GM06990 (cell line): ENCODE data around the gene FKBP2.

ENCODE experiments used
- DNase-seq: peaks from one replicate; pipeline ENCODE4 v3.0.0-alpha.2; 2011; ENCODE audit not compliant: insufficient read length; ENCODE audit errors: extremely low read depth
- H3K27me3 ChIP-seq: replicated peaks from 2 replicates; pipeline ENCODE4 v1.6.0; 2011; ENCODE audit warnings: low read length; ENCODE audit not compliant: control insufficient read depth, insufficient read depth
- H3K36me3 ChIP-seq: 2 replicates; pipeline ENCODE4 v1.5.1; 2011; ENCODE audit warnings: low read length; ENCODE audit not compliant: control insufficient read depth, insufficient read depth
- H3K4me3 ChIP-seq: replicated peaks from 2 replicates; pipeline ENCODE4 v1.5.1; 2011; ENCODE audit warnings: low read depth, mild to moderate bottlenecking, control low read depth, low read length
- TF ChIP-seq, protein P1 (sequence below): IDR thresholded peaks from 2 replicates; pipeline ENCODE4 v1.5.1; 2011; ENCODE audit warnings: low read length, control low read depth, mild to moderate bottlenecking, inconsistent platforms; ENCODE audit not compliant: insufficient read depth, poor library complexity, severe bottlenecking

FKBP2 gene

DNA sequence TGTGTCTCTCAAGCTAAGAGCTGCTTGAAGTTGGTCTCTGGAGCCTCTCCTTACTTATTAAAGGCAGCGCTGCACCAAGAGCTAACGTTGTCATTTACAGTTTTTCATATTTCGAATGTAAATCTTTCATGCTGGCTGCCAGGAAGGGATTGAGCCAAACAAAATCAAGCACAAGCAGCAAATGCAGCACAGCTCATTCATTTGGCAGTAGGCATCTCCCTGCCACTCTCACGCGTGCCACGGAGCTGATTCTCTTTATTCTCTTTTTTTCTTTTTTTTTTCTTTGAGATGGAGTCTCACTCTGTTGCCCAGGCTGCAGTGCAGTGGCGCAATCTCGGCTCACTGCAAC is 8.0 kb upstream of the FKBP2 start:
- Histone ChIP-seq H3K27me3 (no peaks in the 10 kb centered on the region), H3K4me3 (no peak overlapping the region), H3K36me3 (no peaks in the 10 kb centered on the region; the same call in none of the 2 replicates)
- no peak for DNase-seq
- TF ChIP-seq, protein P1, sequence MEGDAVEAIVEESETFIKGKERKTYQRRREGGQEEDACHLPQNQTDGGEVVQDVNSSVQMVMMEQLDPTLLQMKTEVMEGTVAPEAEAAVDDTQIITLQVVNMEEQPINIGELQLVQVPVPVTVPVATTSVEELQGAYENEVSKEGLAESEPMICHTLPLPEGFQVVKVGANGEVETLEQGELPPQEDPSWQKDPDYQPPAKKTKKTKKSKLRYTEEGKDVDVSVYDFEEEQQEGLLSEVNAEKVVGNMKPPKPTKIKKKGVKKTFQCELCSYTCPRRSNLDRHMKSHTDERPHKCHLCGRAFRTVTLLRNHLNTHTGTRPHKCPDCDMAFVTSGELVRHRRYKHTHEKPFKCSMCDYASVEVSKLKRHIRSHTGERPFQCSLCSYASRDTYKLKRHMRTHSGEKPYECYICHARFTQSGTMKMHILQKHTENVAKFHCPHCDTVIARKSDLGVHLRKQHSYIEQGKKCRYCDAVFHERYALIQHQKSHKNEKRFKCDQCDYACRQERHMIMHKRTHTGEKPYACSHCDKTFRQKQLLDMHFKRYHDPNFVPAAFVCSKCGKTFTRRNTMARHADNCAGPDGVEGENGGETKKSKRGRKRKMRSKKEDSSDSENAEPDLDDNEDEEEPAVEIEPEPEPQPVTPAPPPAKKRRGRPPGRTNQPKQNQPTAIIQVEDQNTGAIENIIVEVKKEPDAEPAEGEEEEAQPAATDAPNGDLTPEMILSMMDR = no peak

DNA sequence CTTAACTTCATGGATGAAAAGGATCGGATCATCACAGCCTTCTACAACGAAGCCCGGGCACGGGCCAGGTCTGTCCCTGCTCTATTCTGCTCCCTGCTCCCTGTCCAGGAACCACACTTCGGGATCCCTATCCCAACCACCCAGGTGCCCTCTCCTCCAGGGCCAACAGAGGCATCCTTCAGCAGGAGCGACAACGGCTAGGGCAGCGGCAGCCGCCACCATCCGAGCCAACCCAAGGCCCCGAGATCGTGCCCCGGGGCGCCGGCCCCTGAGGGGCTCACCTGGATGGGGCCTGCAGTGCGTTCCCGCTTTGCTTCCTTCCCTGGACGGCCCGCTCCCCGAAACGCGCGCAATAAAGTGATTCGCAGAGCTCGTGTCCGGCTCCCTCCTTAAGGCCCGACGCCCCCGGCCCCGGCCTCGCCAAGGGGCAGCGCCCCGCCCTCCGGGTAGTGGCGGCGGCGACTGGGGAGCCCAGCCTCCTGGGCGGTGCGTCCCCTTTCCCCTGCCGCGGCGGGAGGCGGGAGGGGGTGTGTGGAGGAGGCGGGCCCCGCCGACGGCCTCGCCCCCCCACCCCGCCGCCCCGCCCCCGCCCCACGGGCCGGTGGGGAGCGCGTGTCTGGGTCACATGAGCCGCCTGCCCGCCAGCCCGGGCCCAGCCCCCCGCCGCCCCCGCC is 6.8 kb upstream of the FKBP2 start, which contains the start of gene VEGFB:
Gene VEGFB, plus strand, starts transcription at position 672 of the 674 bp plus-strand sequence. CDS start 250 bp downstream, outside the sequence.
- DNase-seq = peak; percentile 68
- TF ChIP-seq, protein P1 = no peak
- Histone ChIP-seq H3K36me3 (peaks cover under 1% of the 10 kb centered on the region), H3K4me3 (peak within 1 kb of the TSS; percentile 72), H3K27me3 (no peaks in the 10 kb centered on the region)

DNA sequence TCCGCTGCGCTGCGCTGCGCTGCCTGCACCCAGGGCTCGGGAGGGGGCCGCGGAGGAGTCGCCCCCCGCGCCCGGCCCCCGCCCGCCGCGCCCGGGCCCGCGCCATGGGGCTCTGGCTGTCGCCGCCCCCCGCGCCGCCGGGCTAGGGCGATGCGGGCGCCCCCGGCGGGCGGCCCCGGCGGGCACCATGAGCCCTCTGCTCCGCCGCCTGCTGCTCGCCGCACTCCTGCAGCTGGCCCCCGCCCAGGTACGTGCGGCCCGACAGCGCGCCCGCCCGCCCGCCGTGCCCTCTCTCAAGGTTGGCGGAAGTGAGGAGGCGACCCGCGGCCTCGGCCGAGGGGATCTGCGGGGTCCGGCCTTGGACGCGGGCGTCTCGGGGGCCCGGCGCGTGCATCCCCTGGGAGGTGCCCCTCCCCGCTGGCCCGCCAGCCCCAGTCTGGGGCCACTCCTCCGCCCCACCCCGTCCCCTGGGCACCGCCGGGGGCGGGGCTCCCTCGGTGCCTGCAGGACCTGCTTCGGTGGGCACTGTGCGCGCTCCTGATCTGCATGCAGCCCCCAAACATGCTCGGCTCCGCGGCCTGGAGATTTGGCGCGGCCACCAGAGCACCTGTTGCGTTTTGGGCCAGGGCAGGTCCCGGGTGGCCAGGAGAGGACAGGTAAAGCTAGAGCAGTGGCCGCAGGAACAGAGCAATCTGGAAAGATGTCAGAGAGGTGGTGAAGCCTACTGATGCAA is 6.1 kb upstream of the FKBP2 start:
- TF ChIP-seq, protein P1 = no peak
- DNase-seq = peak; percentile 63
- no peaks in the 10 kb centered on the region for H3K27me3 ChIP-seq
- peak overlapping the region; percentile 72 for H3K4me3 ChIP-seq
- H3K36me3 ChIP-seq = peaks cover 1% of the 10 kb centered on the region

DNA sequence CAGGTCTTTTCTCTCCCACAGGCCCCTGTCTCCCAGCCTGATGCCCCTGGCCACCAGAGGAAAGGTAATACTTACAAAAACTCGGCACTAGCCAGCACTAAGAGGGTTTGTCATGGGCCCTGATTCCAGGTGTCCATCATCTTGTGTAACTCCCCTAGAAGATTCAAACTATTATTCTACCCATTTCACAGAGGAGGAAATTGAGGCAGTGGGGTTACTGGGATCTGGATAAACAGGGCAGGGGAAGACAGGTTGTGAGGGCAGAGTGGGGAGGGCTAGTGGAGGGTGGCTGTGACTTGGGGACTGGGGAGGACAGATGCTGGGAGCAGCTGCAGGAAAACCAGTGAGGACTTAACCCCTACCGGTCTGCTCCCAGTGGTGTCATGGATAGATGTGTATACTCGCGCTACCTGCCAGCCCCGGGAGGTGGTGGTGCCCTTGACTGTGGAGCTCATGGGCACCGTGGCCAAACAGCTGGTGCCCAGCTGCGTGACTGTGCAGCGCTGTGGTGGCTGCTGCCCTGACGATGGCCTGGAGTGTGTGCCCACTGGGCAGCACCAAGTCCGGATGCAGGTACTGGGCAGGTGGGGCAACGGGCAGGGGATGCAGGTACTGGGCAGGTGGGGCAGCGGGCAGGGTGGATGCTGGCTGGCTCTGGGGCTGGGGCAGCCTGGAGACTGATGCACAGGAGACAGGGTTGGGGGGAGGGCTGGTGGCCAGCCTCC is 5.3 kb upstream of the FKBP2 start:
- TF ChIP-seq, protein P1 = no peak
- H3K4me3 ChIP-seq = peak overlapping the region; percentile 72
- no peak for DNase-seq

DNA sequence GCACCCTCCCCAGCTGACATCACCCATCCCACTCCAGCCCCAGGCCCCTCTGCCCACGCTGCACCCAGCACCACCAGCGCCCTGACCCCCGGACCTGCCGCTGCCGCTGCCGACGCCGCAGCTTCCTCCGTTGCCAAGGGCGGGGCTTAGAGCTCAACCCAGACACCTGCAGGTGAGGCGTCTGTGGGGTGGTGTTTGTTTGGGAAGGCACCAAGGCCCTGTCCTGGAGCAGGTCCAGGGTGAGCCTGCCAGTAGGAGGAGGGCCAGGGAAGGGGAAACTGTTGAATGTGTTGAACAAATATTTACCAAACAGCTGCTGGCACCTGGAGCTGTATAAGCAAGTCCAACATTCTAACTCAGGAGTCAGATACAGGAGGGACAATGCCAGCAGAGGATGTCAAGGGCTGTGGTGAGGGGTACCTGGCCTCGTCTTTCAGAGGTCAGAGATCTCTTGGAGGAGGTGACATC is 3.4 kb upstream of the FKBP2 start:
- no peak overlapping the region for H3K4me3 ChIP-seq
- H3K36me3 ChIP-seq = peaks cover 1% of the 10 kb centered on the region
- TF ChIP-seq, protein P1 = no peak
- peak; percentile 13 for DNase-seq
- no peaks in the 10 kb centered on the region for H3K27me3 ChIP-seq

More for the DNA sequence above, 5.3 kb upstream of the FKBP2 start:
- no peaks in the 10 kb centered on the region for H3K27me3 ChIP-seq
- peaks cover 1% of the 10 kb centered on the region for H3K36me3 ChIP-seq
